AG10803 (cell line): ENCODE data around the gene CSF3R.

Source experiments
- DNase-seq: peaks from one replicate; pipeline ENCODE4 v3.0.0; 2010; ENCODE audit warnings: low read depth
- H3K4me3 ChIP-seq: 2 replicates; pipeline ENCODE4 v1.5.1; 2011; ENCODE audit warnings: mild to moderate bottlenecking, low read length, control low read depth
- CTCF ChIP-seq: conservative IDR thresholded peaks from 2 replicates; pipeline ENCODE4 v1.5.1; 2011; ENCODE audit warnings: mild to moderate bottlenecking, low read length, control low read depth, inconsistent platforms

CSF3R gene

GRCh38 chr1:36482724-36483388 is at the start of gene CSF3R:
Gene CSF3R (minus strand): TSS chr1:36482913. CDS start chr1:36479496, 3,417 bp downstream.
- TF ChIP-seq CTCF, result no peak
- H3K4me3 ChIP-seq, result no peak within 1 kb of the TSS
- no peak for DNase-seq

- no peak for DNase-seq
- H3K4me3 ChIP-seq, result no peak overlapping the region
- TF ChIP-seq CTCF, result no peak
Observed at GRCh38 chr1:36531833-36532232, 49.1 kb upstream of the CSF3R start.

- no peak for TF ChIP-seq CTCF
- no peak overlapping the region for H3K4me3 ChIP-seq
- DNase-seq, result no peak
Observed at GRCh38 chr1:36530791-36531190, 48.1 kb upstream of the CSF3R start.

- H3K4me3 ChIP-seq, result no peak overlapping the region
- no peak for TF ChIP-seq CTCF
- DNase-seq, result no peak
Observed at GRCh38 chr1:36530261-36530660, 47.5 kb upstream of the CSF3R start.

GRCh38 chr1:36529769-36530260 is 47.1 kb upstream of the CSF3R start:
- no peak for DNase-seq
- H3K4me3 ChIP-seq, result no peak overlapping the region
- no peak for TF ChIP-seq CTCF

GRCh38 chr1:36528361-36529349 is 45.9 kb upstream of the CSF3R start:
- no peak overlapping the region for H3K4me3 ChIP-seq
- no peak for DNase-seq
- TF ChIP-seq CTCF, result no peak
